ENCODE data around the gene TARP. TPM values are rescaled to one million over a fixed set of nuclear protein-coding genes. Genes with fewer than 3 reads are reported as not detected.

Gene TARP

GRCh38 chr7:38215735-38216670 is 57.4 kb downstream of the TARP start:
- peak; percentile 99 for TF ChIP-seq CTCF (IDR thresholded peaks at IDR 0.05; ENCODE audit: insufficient read depth, low read depth, low read length)
- no peak overlapping the region for H3K4me3 ChIP-seq (ENCODE audit: low read depth, low read length)
- DNase-seq (ENCODE audit: low read depth) = peak; percentile 93

GRCh38 chr7:38215115-38215514 is 58.3 kb downstream of the TARP start:
- TF ChIP-seq CTCF (IDR thresholded peaks at IDR 0.05; ENCODE audit: insufficient read depth, low read depth, low read length) = no peak
- H3K4me3 ChIP-seq (ENCODE audit: low read depth, low read length) = no peak overlapping the region
- no peak for DNase-seq (ENCODE audit: low read depth)

GRCh38 chr7:38211940-38212339 is 61.5 kb downstream of the TARP start:
- no peak for TF ChIP-seq CTCF (IDR thresholded peaks at IDR 0.05; ENCODE audit: insufficient read depth, low read depth, low read length)
- DNase-seq (ENCODE audit: low read depth) = no peak
- H3K4me3 ChIP-seq (ENCODE audit: low read depth, low read length) = no peak overlapping the region

GRCh38 chr7:38211486-38211885 is 62.0 kb downstream of the TARP start:
- TF ChIP-seq CTCF (IDR thresholded peaks at IDR 0.05; ENCODE audit: insufficient read depth, low read depth, low read length) = no peak
- no peak overlapping the region for H3K4me3 ChIP-seq (ENCODE audit: low read depth, low read length)
- peak; percentile 52 for DNase-seq (ENCODE audit: low read depth)

Small RNAs within 50 kb of the gene (small RNA-seq; reads per million reads assigned to genes)
- gene TRGJ1 = not detected
- not detected for gene TRGJ2
- gene TRGJP = not detected
- gene TRGJP1 = not detected
- gene TRGJP2 = not detected
- not detected for gene TRGVA

Other genes starting within 250 kb of the TARP start
- gene STARD3NL, start 95.4 kb downstream of the TARP start, total RNA-seq = 58.6 and 99.3 TPM in 2 replicates

Data from fibroblast of villous mesenchyme (primary cell).